Stomach (tissue), 4 donors: ENCODE measurements around the gene ATOX1.

Source experiments
- POLR2A ChIP-seq, 4 donors: fragments of 450-650 bp; IDR thresholded peaks; one replicate each; pipeline ENCODE4 v1.6.1; 2016; ENCODE audit warnings: antibody characterized with exemption in 4 of 4, control low read depth in 2 of 4, mild to moderate bottlenecking in 1 of 4, moderate library complexity in 1 of 4
- POLR2AphosphoS5 ChIP-seq, 3 donors: sonication (generic); formaldehyde crosslinking; IDR thresholded peaks; one replicate each; pipeline ENCODE4 v1.6.1; 2016; ENCODE audit warnings: antibody characterized with exemption in 3 of 3
- TF ChIP-seq, protein P1 (sequence below), 7 experiments: fragments of 450-650 bp in 4 of 7; fragments of 200-600 bp in 3 of 7; sonication (generic) in 3 of 7; IDR thresholded peaks; one replicate each; pipeline ENCODE4 v1.5.1; 2016 to 2019; ENCODE audit warnings: antibody characterized with exemption in 7 of 7, control low read depth in 2 of 7, mild to moderate bottlenecking in 1 of 7

GRCh38 chr5:151740958-151741373 is 17.5 kb downstream of the ATOX1 start:
- TF ChIP-seq, protein P1, sequence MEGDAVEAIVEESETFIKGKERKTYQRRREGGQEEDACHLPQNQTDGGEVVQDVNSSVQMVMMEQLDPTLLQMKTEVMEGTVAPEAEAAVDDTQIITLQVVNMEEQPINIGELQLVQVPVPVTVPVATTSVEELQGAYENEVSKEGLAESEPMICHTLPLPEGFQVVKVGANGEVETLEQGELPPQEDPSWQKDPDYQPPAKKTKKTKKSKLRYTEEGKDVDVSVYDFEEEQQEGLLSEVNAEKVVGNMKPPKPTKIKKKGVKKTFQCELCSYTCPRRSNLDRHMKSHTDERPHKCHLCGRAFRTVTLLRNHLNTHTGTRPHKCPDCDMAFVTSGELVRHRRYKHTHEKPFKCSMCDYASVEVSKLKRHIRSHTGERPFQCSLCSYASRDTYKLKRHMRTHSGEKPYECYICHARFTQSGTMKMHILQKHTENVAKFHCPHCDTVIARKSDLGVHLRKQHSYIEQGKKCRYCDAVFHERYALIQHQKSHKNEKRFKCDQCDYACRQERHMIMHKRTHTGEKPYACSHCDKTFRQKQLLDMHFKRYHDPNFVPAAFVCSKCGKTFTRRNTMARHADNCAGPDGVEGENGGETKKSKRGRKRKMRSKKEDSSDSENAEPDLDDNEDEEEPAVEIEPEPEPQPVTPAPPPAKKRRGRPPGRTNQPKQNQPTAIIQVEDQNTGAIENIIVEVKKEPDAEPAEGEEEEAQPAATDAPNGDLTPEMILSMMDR (IDR thresholded peaks at IDR 0.05) = no peak
- TF ChIP-seq POLR2AphosphoS5 (IDR thresholded peaks at IDR 0.05) (no peak), POLR2A (IDR thresholded peaks at IDR 0.05) (no peak)
